GM18951 (cell line): Measurements from ENCODE around the gene KLHDC3.
"Not testable (repeated sequence)": the region's sequence is repeated elsewhere in the genome, so short reads cannot be mapped to it uniquely, and the experiment has no call there.

ENCODE experiments used
- POLR2A ChIP-seq: IDR thresholded peaks from 4 replicates; pipeline ENCODE4 v1.6.1; 2011; ENCODE audit warnings: mild to moderate bottlenecking; ENCODE audit not compliant: insufficient read length, insufficient read depth; ENCODE audit errors: extremely low read depth
- in situ Hi-C: fragments of 300-500 bp; cut with MboI; formaldehyde crosslinking; loops from one replicate; pipeline ENCODE4 v1.12.0; 2022; ENCODE audit warnings: low sequenced_read_pairs, mixed read lengths, inconsistent platforms; ENCODE audit not compliant: unreplicated experiment

The KLHDC3 gene

DNA sequence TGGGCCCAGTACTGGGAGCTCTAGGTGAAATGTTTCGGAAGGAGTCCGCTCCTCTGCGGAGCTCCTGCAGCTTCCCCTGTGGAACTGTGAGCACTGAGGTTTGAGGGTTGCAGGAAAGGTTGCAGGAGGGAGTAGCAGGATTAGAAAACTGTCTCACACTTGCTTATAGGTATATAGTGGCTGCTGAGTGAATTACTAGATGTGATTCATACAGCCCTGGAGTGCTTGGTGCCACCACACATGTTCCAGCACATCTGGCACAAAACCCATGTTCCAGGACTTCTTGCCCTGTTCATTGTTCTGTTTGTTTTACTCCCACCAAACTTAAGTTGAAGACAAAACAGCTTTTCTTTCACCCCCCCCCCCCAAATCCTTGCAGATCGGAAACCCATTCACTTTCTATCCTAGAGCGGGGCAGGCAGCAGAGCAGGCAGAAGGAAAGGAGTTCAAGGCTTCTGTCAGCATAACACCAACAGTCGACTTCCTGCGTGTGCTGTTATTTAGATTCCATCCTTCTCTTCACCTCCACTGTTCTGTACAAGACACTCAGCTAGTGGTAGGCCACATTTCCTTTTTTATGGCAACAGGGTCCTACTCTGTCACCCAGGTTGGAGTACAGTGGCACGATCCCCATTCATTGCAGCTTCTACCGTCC is 34.4 kb upstream of the KLHDC3 start:
- TF ChIP-seq POLR2A: no peak
- in situ Hi-C loops: no loop called here

DNA sequence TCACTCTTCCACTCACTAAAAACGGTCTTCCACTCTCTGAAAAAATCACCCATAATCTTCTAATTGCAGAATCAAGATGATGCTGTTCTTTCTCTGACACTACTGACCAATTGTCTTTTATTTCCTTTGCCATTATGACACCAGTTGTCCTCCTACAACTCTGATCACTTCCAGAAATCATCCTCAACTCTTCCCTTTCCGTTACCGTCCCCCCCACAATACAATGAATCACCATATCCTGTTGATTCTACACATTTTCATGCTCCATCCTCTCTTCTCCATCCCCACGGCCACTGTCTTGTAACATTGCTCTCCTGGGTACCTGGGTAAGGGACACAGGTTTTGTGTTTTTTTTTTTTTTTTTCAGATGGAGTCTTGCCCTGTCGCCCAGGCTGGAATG is 32.2 kb upstream of the KLHDC3 start:
- in situ Hi-C loops: no loop called here

DNA sequence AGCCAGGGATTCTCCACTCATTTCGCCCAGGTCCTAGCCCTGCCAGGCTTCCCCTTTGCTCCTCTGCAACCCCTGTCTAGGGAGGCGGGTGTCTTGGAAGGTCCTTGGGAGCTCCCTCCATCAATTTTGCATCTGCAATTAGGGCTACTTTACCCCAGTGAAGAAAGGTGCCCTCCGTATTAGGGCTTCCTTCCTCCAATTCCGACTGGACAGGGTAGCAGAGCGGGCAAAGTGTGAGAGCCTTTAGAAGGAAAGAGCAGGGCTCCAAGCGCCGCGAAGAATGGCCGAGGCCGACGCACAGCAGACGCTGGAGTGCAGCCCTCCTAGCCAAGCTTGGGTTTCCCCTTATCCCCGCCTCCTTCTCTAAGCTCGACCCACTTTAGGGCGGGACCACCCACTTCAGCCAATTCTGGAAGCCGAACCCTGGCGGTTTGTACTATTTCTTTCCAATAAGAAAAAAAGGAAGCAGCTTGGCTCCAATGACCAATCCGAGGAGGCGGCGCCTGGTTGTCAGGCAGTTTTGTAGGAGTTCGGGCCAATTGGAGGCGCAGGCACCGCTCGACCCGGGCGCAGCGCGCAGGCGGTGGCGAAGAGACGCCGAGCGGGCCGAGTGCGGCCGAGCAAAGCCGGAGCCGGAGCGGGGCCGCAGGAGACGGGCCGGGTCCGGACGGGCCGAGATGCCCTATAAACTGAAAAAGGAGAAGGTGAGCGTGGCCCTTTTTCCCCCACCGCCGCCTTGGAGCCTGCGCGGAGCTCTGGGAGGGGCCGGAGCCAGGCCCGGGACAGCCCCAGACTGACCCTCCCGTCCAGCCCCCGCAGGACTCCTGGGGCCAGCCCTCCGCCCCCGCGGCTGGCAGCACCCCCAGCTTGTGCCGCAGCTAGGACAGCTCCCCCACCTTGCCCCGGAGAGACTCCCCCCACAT is 29.8 kb upstream of the KLHDC3 start, which contains the start of gene PPP2R5D:
Gene PPP2R5D, plus strand, starts transcription at position 570 of the 923 bp plus-strand sequence. Its CDS starts 108 bp downstream, at position 678.
- TF ChIP-seq POLR2A: peak; percentile 93
- in situ Hi-C loops: no loop called here

More for the DNA sequence above, 32.2 kb upstream of the KLHDC3 start:
- no peak for TF ChIP-seq POLR2A

DNA sequence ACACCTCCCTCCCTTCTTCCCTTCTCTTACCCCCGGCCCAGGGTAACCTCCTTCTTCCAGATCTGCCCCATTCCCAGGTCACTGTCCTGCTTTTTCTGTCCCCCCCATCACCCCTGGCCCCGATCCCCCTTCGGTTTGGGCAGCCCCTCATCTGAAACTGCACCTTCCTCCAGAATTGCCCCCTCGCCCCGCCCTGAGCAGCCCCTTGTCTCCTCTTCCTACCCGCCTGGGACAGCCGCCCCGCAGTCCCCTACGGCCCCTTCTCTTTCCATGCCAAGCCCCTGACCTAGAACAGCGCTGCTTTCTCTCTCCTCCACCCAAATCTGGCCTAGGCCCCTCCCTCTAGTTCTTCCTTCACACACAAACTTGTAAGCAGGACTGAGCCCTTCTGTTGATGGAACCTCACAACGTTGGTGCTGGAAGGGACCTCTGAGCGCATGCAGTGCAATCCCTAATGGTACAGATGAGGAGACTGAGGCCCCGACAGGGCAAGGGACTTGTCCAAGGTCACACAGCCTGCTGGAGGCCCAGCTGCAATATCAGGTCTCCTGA is 29.0 kb upstream of the KLHDC3 start:
- no peak for TF ChIP-seq POLR2A
- in situ Hi-C loops: no loop called here

DNA sequence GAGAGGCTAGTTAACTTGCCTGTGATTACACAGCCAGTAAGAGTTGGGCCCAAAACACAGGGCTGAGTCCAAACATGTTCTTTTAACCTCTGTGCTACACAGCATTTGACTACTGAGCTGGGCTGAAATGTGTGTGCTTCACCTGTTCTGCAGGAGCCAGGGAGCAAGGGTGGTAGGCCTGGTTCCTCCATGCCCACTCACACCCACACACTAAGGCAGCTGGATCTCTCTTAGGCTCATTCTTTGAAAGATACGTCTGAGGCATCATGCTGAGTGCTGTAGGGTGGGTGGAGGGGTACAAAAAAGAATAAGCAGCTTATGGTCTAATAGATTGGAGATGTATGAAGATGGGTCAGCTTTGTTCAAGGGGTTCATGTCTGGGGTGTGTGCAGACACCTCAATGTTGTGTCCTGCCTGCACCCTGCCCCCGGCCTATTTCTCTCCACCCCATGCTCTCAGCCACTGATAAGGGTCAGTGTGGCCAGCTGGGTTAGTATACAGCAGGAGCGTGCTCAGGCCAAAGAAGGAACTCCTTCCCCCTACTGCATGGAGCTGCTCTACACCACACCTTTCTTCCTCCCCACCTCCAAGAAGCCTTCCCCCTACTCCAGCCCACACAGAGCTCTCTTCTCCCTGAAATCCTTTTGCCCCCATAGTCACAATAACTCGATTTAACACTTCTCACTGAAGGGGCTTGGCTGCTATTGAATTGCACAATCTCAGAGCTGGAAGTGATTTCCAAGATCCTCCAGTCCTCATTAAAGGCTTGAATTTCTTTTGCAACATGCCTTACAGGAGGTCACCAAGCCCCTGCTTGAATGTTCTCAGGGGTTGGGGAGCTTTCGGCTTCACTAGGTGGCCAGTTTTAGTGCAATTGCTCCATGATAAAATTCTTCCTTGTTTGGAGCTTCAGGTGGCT is 26.3 kb upstream of the KLHDC3 start:
- no peak for TF ChIP-seq POLR2A
- in situ Hi-C loops: no loop called here

DNA sequence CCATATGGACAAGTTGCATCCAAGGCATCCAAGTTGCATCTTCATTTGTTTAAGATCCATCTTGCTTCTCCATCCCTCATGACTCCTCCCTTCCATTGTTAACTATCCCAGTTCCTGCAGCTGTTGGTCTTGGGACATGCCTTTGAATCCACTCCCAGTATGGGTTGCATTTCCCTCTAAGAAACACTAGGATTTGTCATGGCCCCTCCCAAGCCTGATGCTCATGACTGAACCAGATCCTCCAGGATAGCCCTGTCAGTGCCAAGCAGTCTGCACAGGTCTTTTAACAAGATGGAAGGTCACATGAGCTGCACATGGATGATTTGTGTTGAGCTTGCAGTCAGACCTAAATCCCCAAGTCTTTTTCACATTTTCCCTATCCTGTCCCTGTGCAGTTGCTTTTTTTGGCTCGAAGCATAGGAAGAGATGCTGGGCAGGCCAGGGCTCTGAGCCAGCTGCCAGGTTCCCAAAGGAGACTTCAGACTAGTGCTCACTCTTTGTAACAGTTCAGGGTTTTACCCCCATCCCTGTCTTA is 25.5 kb upstream of the KLHDC3 start:
- in situ Hi-C loops: no loop called here
- no peak for TF ChIP-seq POLR2A

DNA sequence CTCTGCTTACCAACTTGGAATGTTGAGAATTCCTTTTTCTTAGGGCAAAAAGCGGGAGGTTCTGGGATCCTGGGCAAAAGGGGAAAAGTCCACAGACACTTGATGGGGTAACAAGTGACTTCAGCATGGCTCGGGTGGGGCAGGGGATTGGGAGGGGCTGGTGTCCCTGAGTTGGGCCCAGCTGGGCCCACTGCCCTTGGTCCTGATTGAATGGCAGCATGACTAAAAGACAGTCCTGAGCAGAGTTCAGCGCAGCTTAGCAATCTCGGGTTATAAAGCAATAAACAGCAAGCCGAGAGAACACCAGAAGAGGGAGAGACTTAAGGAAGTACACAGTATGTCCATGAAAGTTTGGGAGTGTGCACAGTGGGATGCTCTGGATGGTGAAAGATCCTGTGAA is 24.1 kb upstream of the KLHDC3 start:
- no peak for TF ChIP-seq POLR2A
- in situ Hi-C loops: no loop called here

DNA sequence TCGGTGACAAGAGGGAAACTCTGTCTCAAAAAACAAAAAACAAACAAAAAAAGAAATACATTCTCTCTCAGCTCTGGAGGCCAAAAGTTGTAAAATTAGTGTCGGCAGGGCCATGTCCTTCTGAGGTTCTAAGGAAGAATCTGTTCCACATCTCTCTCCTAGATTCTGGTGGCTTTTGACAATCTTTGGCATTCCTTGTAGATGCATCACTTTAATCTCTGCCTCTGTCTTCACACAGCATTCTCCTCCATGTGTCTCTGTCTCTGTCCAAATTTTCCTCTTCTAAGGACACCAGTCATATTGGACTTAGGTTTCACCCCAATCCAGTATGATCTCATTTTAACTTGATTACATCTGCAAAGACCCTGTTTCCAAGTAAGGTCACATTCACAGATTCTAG is 20.6 kb upstream of the KLHDC3 start:
- TF ChIP-seq POLR2A: no peak
- in situ Hi-C loops: no loop called here

DNA sequence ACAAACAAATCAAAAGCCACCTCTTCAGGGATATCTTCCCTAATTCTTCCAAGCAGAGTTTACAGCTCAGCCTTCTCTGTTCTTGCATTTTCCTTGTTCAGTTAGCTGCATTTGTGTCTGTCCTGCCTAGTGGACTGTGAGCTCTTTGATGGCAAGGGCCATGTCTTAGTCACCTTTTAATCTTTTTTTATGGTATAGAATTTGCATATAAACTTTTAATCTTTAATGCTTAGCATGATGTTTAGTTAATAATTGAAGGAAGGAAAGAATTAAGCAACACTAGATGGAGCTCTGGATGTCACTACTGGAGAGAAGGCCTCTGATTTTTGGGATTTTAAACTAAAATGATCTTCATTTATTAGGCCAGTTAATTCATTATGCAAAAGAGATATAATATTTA is 17.5 kb upstream of the KLHDC3 start:
- TF ChIP-seq POLR2A: no peak
- in situ Hi-C loops: no loop called here

DNA sequence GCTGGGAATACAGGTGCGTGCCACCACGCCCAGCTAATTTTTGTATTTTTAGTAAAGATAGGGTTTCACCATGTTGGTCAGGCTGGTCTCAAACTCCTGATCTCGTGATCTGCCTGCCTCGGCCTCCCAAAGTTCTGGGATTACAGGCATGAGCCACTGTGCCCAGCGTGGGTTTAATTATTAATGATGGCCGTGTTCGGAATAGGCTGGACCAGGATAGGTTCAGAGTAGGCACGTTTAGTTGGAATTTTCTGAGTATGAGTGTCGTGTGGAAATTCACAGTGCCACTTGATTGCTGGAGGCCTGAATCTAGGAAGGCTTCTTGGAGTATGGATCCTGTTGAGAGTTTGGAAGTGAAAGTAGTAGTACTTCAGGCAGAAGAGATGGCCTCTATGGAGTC is 15.8 kb upstream of the KLHDC3 start:
- in situ Hi-C loops: not testable (repeated sequence)

DNA sequence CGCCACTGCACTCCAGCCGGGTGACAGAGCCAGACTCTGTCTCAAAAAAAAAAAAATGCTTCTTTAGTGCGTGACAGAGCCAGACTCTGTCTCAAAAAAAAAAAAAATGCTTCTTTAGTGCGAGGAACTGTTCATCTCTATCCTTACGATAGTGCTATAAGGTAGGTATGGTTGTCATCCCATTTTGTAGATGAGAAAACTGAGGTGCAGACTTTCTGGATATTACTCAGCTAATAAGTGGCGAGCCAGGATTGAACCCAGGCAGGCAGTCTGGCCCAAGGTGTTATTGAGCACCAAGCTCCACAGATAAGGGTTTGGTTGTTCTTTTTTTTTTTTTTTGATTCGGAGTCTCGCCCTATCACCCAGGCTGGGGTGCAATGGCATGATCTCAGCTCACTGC is 12.2 kb upstream of the KLHDC3 start:
- TF ChIP-seq POLR2A: no peak
- in situ Hi-C loops: no loop called here

DNA sequence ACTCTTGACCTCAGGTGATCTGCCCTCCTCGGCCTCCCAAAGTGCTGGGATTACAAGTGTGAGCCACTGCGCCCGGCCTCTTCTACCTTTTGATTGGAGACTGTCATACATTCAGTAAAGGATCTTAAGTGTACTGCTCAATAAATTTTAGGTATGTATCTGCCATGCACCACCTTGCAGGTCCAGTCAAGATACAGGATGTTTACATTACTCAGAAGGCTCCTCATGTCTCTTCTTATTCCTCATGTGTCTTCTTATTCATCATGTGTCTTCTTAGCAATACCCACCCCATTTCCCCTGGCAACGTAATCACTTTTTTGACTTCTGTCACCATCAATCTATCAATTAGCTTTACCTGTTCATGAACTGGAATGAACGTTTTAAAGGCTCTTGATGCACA is 8.2 kb upstream of the KLHDC3 start:
- in situ Hi-C loops: no loop called here
- no peak for TF ChIP-seq POLR2A

DNA sequence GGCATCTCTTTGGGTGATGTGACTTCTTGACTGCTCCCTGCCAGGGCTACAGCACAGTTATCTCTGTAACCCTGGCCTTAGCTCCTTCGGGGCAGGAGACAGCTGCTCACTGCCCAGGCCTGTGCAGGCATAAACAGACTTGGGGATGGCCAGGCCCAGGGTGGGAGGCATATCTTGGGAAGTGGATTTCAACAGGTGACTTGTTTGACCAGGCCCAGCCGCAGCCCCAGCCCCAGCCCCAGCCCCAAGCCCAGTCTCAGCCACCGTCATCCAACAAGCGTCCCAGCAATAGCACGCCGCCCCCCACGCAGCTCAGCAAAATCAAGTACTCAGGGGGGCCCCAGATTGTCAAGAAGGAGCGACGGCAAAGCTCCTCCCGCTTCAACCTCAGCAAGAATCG is 7.8 kb upstream of the KLHDC3 start:
- in situ Hi-C loops: no loop called here
- no peak for TF ChIP-seq POLR2A

DNA sequence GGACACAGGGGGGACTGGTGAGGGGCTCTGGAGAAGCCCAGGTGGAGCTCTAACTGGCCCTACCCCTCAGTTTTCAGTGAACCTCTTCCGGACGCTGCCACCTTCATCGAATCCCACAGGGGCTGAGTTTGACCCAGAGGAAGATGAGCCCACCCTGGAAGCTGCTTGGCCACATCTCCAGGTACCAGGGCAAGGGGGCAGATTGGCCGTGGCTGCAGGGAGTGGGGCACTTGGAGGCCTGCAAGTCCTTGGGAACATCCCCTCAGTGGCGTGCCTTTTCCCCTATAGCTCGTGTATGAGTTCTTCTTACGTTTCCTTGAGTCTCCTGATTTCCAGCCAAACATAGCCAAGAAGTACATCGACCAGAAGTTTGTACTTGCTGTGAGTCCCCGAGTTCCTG is 6.9 kb upstream of the KLHDC3 start:
- TF ChIP-seq POLR2A: no peak
- in situ Hi-C loops: no loop called here
